Measurements from ENCODE around the gene PPP2R3A.

DNA sequence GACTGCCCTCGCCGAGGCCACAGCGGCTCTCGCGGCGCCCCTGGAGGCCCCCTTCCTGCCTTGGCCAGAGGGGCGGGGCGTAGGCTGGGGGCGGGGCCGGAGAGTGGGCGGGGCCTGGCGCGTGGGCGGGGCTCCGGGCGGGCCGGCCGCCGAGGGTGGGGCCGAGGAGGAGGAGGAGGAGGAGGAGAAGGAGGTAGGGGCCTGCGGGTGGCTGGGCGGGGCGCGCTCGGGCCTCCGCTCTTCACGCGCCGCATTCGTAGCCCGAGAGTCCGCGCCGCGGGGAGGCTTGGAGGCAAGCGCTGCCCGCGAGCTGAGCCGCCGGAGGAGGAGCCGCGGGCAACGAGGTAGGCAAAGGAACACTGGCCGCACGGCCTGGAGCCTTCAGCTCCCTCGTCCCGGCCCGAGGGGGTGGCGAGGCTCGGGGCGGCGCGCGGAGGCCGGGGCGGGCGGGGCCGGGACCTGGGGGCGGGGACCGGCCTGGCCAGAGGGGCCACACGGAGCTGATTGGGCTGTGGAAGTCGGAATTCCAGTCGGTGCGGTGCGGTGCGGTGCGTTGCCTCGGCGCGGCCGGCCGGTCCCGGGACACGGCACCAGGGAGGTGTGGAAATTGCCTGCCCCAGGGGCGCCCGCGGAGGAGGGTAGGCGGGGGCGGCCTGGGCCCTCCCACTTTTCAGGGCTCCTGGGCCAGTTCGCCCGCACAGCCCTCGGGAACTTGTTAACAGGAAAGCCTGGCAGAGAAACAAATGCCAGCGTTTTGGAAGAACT lies at the start of gene PPP2R3A:
- TF ChIP-seq CTCF (IDR thresholded peaks at IDR 0.05 in 4 of 5, conservative IDR thresholded peaks at IDR 0.05 in 1 of 5) = no peak
- peak; percentile 79 to 80 for TF ChIP-seq POLR2A (IDR thresholded peaks at IDR 0.05)

All from gastrocnemius medialis (tissue), 4 donors.